Measurements from ENCODE around the gene REEP5. TPM values are rescaled to one million over a fixed set of nuclear protein-coding genes. Genes with fewer than 3 reads are reported as not detected.
A peak's percentile ranks its signal among the peaks of the same experiment; 100 is the strongest.

The REEP5 gene
- total RNA-seq, 1 donor from 2014 or later = 26.3 TPM

- DNase-seq (ENCODE audit: low read depth) (no peak), FAIRE-seq (no peak)
- no peak overlapping the region for H3K4me3 ChIP-seq (ENCODE audit: low read depth, low read length)
- TF ChIP-seq, protein P1, sequence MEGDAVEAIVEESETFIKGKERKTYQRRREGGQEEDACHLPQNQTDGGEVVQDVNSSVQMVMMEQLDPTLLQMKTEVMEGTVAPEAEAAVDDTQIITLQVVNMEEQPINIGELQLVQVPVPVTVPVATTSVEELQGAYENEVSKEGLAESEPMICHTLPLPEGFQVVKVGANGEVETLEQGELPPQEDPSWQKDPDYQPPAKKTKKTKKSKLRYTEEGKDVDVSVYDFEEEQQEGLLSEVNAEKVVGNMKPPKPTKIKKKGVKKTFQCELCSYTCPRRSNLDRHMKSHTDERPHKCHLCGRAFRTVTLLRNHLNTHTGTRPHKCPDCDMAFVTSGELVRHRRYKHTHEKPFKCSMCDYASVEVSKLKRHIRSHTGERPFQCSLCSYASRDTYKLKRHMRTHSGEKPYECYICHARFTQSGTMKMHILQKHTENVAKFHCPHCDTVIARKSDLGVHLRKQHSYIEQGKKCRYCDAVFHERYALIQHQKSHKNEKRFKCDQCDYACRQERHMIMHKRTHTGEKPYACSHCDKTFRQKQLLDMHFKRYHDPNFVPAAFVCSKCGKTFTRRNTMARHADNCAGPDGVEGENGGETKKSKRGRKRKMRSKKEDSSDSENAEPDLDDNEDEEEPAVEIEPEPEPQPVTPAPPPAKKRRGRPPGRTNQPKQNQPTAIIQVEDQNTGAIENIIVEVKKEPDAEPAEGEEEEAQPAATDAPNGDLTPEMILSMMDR (IDR thresholded peaks at IDR 0.05; ENCODE audit: insufficient read depth, low read length, severe bottlenecking) = no peak
- no peaks in the 10 kb centered on the region for H3K36me3 ChIP-seq (ENCODE audit: control insufficient read depth, insufficient read depth, low read length)
- H3K27me3 ChIP-seq (ENCODE audit: control insufficient read depth, insufficient read depth, low read length) = no peaks in the 10 kb centered on the region
Measured at GRCh38 chr5:112918136-112918535, 3.9 kb downstream of the REEP5 start.

DNA sequence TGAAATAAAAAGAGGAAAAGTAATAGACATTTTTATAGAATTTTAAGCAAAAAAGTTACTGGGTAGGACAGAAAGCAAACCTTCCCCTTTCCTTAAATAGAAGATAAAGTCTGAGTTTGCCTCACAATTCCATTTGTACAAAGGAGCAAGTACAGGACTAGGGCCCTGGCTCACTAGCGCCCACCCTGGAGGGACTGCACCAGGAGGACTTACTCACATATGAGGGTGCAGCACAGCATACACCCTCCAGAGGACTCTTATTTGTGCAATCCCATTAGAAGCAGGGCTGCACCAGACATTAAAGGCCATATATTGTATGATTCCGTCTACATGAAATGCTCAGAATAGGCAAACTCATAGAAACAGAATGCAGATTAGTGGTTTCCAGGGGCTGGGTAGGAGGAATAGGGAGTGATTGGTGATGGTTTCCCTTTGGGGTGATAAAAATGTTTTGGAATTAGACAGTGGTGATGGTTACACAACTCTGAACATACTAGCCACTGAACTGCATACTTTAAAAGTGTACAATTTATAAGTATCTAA is 4.5 kb downstream of the REEP5 start:
- no peaks in the 10 kb centered on the region for H3K36me3 ChIP-seq (ENCODE audit: control insufficient read depth, insufficient read depth, low read length)
- DNase-seq (ENCODE audit: low read depth) = peak; percentile 8
- TF ChIP-seq, protein P1 (IDR thresholded peaks at IDR 0.05; ENCODE audit: insufficient read depth, low read length, severe bottlenecking) = no peak
- no peak for FAIRE-seq
- H3K27me3 ChIP-seq (ENCODE audit: control insufficient read depth, insufficient read depth, low read length) = no peaks in the 10 kb centered on the region
- no peak overlapping the region for H3K4me3 ChIP-seq (ENCODE audit: low read depth, low read length)

DNA sequence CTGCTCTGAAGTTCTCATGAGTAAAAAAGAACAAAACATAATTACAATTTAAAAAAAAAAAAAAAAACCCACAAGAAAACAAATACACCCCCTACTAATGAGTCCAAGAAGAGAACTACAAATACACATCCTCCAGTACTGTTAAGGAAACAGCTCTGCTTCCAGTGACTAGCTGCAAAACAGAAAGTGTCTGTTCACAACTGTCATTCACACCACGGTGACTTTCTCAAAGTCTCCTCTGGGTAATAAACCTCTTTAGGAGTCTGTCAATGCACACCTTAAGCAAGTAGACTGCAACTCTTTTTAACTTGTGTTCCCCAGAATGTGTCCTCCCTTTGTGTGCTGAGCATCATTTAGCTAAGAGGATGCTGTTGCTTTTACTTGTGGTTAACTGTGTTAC is 6.2 kb downstream of the REEP5 start:
- no peak for FAIRE-seq
- no peaks in the 10 kb centered on the region for H3K27me3 ChIP-seq (ENCODE audit: control insufficient read depth, insufficient read depth, low read length)
- TF ChIP-seq, protein P1 (IDR thresholded peaks at IDR 0.05; ENCODE audit: insufficient read depth, low read length, severe bottlenecking) = no peak

DNA sequence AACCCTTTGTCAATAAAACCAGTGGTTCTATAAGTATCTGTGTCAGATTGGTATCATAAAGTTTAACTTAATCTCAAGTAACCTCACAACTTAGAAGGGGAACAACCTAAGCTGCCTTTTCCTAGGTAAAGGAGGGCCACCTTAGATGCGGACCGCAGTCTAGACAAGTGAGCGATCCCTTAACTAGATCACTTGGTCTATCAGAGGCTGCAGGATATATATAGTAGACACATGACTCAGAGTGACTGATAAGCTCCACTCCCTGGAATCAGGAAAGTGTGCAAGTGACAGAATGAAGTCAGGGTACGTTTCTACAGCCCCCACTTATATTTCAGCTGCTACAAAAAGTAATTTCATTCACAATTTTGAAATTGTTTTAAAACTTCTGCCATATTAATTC is 7.4 kb downstream of the REEP5 start:
- TF ChIP-seq, protein P1 (IDR thresholded peaks at IDR 0.05; ENCODE audit: insufficient read depth, low read length, severe bottlenecking) = no peak
- Histone ChIP-seq H3K4me3 (ENCODE audit: low read depth, low read length) (no peak overlapping the region), H3K36me3 (ENCODE audit: control insufficient read depth, insufficient read depth, low read length) (peaks cover 6% of the 10 kb centered on the region), H3K27me3 (ENCODE audit: control insufficient read depth, insufficient read depth, low read length) (no peaks in the 10 kb centered on the region)
- FAIRE-seq = no peak
- peak; percentile 71 for DNase-seq (ENCODE audit: low read depth)

More for the DNA sequence above, 6.2 kb downstream of the REEP5 start:
- H3K36me3 ChIP-seq (ENCODE audit: control insufficient read depth, insufficient read depth, low read length) = no peaks in the 10 kb centered on the region
- no peak for DNase-seq (ENCODE audit: low read depth)
- no peak overlapping the region for H3K4me3 ChIP-seq (ENCODE audit: low read depth, low read length)

- H3K4me3 ChIP-seq (ENCODE audit: low read depth, low read length) = no peak overlapping the region
- TF ChIP-seq, protein P1 (IDR thresholded peaks at IDR 0.05; ENCODE audit: insufficient read depth, low read length, severe bottlenecking) = no peak
- FAIRE-seq (no peak), DNase-seq (ENCODE audit: low read depth) (no peak)
- H3K36me3 ChIP-seq (ENCODE audit: control insufficient read depth, insufficient read depth, low read length) = peaks cover 14% of the 10 kb centered on the region
- H3K27me3 ChIP-seq (ENCODE audit: control insufficient read depth, insufficient read depth, low read length) = no peaks in the 10 kb centered on the region
Measured at GRCh38 chr5:112910529-112910928, 11.5 kb downstream of the REEP5 start.

DNA sequence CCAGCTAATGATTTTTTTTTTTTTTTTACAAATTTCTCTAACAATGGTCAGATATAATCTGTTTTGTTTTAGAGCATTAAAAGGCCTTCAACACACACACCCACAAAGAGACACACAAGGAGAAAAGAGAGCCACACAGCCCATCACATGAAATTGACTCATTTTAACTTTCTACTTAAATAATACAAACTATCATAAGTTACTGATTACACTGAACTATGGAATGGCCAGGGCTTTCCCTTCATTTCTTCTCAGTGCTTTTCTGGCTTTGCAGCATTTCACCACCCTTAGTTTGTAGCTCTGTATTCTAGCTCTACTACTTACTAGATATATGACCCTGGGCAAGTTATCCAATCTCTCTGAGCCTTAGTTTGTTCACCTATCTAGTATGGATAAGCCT is 13.2 kb downstream of the REEP5 start:
- Histone ChIP-seq H3K4me3 (ENCODE audit: low read depth, low read length) (no peak overlapping the region), H3K36me3 (ENCODE audit: control insufficient read depth, insufficient read depth, low read length) (peaks cover 14% of the 10 kb centered on the region), H3K27me3 (ENCODE audit: control insufficient read depth, insufficient read depth, low read length) (no peaks in the 10 kb centered on the region)
- FAIRE-seq (no peak), DNase-seq (ENCODE audit: low read depth) (no peak)
- TF ChIP-seq, protein P1 (IDR thresholded peaks at IDR 0.05; ENCODE audit: insufficient read depth, low read length, severe bottlenecking) = no peak

Measured in bronchial epithelial cell (primary cell).